ENCODE results near the gene ACTG2. TPM values are rescaled to one million over a fixed set of nuclear protein-coding genes. Genes with fewer than 3 reads are reported as not detected.
A peak's percentile ranks its signal among the peaks of the same experiment; 100 is the strongest.

ACTG2 gene
- total RNA-seq (2014; rRNA removed; shearing (Covaris generic); ENCODE audit: low replicate concordance) = not detected in 2 replicates

GRCh38 chr2:73892631-73893329 is at the start of gene ACTG2:
TSS of gene ACTG2 (plus strand) at chr2:73893008. CDS start at chr2:73901312, 8,304 bp downstream.
- no peaks in the 10 kb centered on the region for H3K9me2 ChIP-seq (replicated peaks; ENCODE audit: insufficient read depth, low read length)
- DNase-seq = no peak

GRCh38 chr2:73844087-73844486 is 48.7 kb upstream of the ACTG2 start:
- Histone ChIP-seq H3K9ac (ENCODE audit: low read length) (no peak overlapping the region), H3K9me3 (ENCODE audit: low read length) (no peaks in the 10 kb centered on the region), H4K20me1 (ENCODE audit: insufficient read depth, low read depth, low read length) (no peaks in the 10 kb centered on the region), H3K4me3 (ENCODE audit: low read length) (no peak overlapping the region), H2AFZ (ENCODE audit: low read length) (no peak overlapping the region), H3K27ac (ENCODE audit: low read length) (no peak overlapping the region), H3K4me1 (ENCODE audit: low read length) (peaks cover 17% of the 10 kb centered on the region), H3K4me2 (ENCODE audit: low read depth, low read length, poor library complexity, severe bottlenecking) (no peak overlapping the region), H3K36me3 (ENCODE audit: insufficient read depth, low read length) (peaks cover 55% of the 10 kb centered on the region), H3K79me2 (ENCODE audit: low read length) (peaks cover 40% of the 10 kb centered on the region), H3K27me3 (ENCODE audit: low read length) (no peaks in the 10 kb centered on the region), H3K9me2 (replicated peaks; ENCODE audit: insufficient read depth, low read length) (no peaks in the 10 kb centered on the region)
- DNase-seq = no peak

More at GRCh38 chr2:73892631-73893329, at the start of gene ACTG2:
- H3K9me3 ChIP-seq (ENCODE audit: low read length) = no peaks in the 10 kb centered on the region
- H3K4me2 ChIP-seq (ENCODE audit: low read depth, low read length, poor library complexity, severe bottlenecking) = no peak within 1 kb of the TSS
- no peaks in the 10 kb centered on the region for H3K36me3 ChIP-seq (ENCODE audit: insufficient read depth, low read length)
- H3K79me2 ChIP-seq (ENCODE audit: low read length) = no peaks in the 10 kb centered on the region
- no peak within 1 kb of the TSS for H3K9ac ChIP-seq (ENCODE audit: low read length)
- no peak within 1 kb of the TSS for H3K27ac ChIP-seq (ENCODE audit: low read length)
- H3K4me1 ChIP-seq (ENCODE audit: low read length) = no peaks in the 10 kb centered on the region
- H2AFZ ChIP-seq (ENCODE audit: low read length) = no peak within 1 kb of the TSS
- H3K4me3 ChIP-seq (ENCODE audit: low read length) = no peak within 1 kb of the TSS
- no peaks in the 10 kb centered on the region for H3K27me3 ChIP-seq (ENCODE audit: low read length)
- no peaks in the 10 kb centered on the region for H4K20me1 ChIP-seq (ENCODE audit: insufficient read depth, low read depth, low read length)

GRCh38 chr2:73850009-73850408 is 42.8 kb upstream of the ACTG2 start:
- Histone ChIP-seq H3K36me3 (ENCODE audit: insufficient read depth, low read length) (peaks cover 64% of the 10 kb centered on the region), H3K9me2 (replicated peaks; ENCODE audit: insufficient read depth, low read length) (no peaks in the 10 kb centered on the region), H2AFZ (ENCODE audit: low read length) (no peak overlapping the region), H3K27me3 (ENCODE audit: low read length) (no peaks in the 10 kb centered on the region), H3K79me2 (ENCODE audit: low read length) (0 out of 2 replicates have a peak, but pooled peaks cover 4% of the 10 kb centered on the region), H3K4me2 (ENCODE audit: low read depth, low read length, poor library complexity, severe bottlenecking) (no peak overlapping the region), H3K4me1 (ENCODE audit: low read length) (peaks cover 17% of the 10 kb centered on the region), H3K9me3 (ENCODE audit: low read length) (no peaks in the 10 kb centered on the region), H3K9ac (ENCODE audit: low read length) (no peak overlapping the region), H4K20me1 (ENCODE audit: insufficient read depth, low read depth, low read length) (no peaks in the 10 kb centered on the region), H3K27ac (ENCODE audit: low read length) (no peak overlapping the region), H3K4me3 (ENCODE audit: low read length) (no peak overlapping the region)
- DNase-seq = no peak

GRCh38 chr2:73851274-73851673 is 41.5 kb upstream of the ACTG2 start:
- no peak overlapping the region for H3K27ac ChIP-seq (ENCODE audit: low read length)
- no peak overlapping the region for H3K4me3 ChIP-seq (ENCODE audit: low read length)
- H3K79me2 ChIP-seq (ENCODE audit: low read length) = 0 out of 2 replicates have a peak, but pooled peaks cover 4% of the 10 kb centered on the region
- no peak overlapping the region for H3K9ac ChIP-seq (ENCODE audit: low read length)
- H2AFZ ChIP-seq (ENCODE audit: low read length) = no peak overlapping the region
- DNase-seq = peak; percentile 68
- no peak overlapping the region for H3K4me2 ChIP-seq (ENCODE audit: low read depth, low read length, poor library complexity, severe bottlenecking)
- no peaks in the 10 kb centered on the region for H3K27me3 ChIP-seq (ENCODE audit: low read length)
- H3K9me3 ChIP-seq (ENCODE audit: low read length) = no peaks in the 10 kb centered on the region
- no peaks in the 10 kb centered on the region for H3K9me2 ChIP-seq (replicated peaks; ENCODE audit: insufficient read depth, low read length)
- peaks cover 17% of the 10 kb centered on the region for H3K4me1 ChIP-seq (ENCODE audit: low read length)
- peaks cover 68% of the 10 kb centered on the region for H3K36me3 ChIP-seq (ENCODE audit: insufficient read depth, low read length)
- H4K20me1 ChIP-seq (ENCODE audit: insufficient read depth, low read depth, low read length) = no peaks in the 10 kb centered on the region

- Histone ChIP-seq H3K27ac (ENCODE audit: low read length) (no peak overlapping the region), H3K27me3 (ENCODE audit: low read length) (no peaks in the 10 kb centered on the region), H3K4me1 (ENCODE audit: low read length) (peaks cover 15% of the 10 kb centered on the region), H3K4me2 (ENCODE audit: low read depth, low read length, poor library complexity, severe bottlenecking) (no peak overlapping the region), H2AFZ (ENCODE audit: low read length) (no peak overlapping the region), H4K20me1 (ENCODE audit: insufficient read depth, low read depth, low read length) (no peaks in the 10 kb centered on the region), H3K4me3 (ENCODE audit: low read length) (no peak overlapping the region), H3K9me2 (replicated peaks; ENCODE audit: insufficient read depth, low read length) (no peaks in the 10 kb centered on the region), H3K9me3 (ENCODE audit: low read length) (no peaks in the 10 kb centered on the region), H3K36me3 (ENCODE audit: insufficient read depth, low read length) (peaks cover 74% of the 10 kb centered on the region), H3K9ac (ENCODE audit: low read length) (no peak overlapping the region), H3K79me2 (ENCODE audit: low read length) (0 out of 2 replicates have a peak, but pooled peaks cover 4% of the 10 kb centered on the region)
- DNase-seq = no peak
Measured at GRCh38 chr2:73852020-73852419, 40.8 kb upstream of the ACTG2 start.

GRCh38 chr2:73855526-73855925 is 37.3 kb upstream of the ACTG2 start:
- no peaks in the 10 kb centered on the region for H4K20me1 ChIP-seq (ENCODE audit: insufficient read depth, low read depth, low read length)
- H2AFZ ChIP-seq (ENCODE audit: low read length) = no peak overlapping the region
- no peaks in the 10 kb centered on the region for H3K9me2 ChIP-seq (replicated peaks; ENCODE audit: insufficient read depth, low read length)
- no peaks in the 10 kb centered on the region for H3K4me1 ChIP-seq (ENCODE audit: low read length)
- no peak overlapping the region for H3K27ac ChIP-seq (ENCODE audit: low read length)
- H3K36me3 ChIP-seq (ENCODE audit: insufficient read depth, low read length) = peaks cover 61% of the 10 kb centered on the region
- no peak overlapping the region for H3K4me3 ChIP-seq (ENCODE audit: low read length)
- H3K9me3 ChIP-seq (ENCODE audit: low read length) = no peaks in the 10 kb centered on the region
- no peaks in the 10 kb centered on the region for H3K27me3 ChIP-seq (ENCODE audit: low read length)
- no peaks in the 10 kb centered on the region for H3K79me2 ChIP-seq (ENCODE audit: low read length)
- DNase-seq = no peak
- no peak overlapping the region for H3K9ac ChIP-seq (ENCODE audit: low read length)
- no peak overlapping the region for H3K4me2 ChIP-seq (ENCODE audit: low read depth, low read length, poor library complexity, severe bottlenecking)

GRCh38 chr2:73856214-73856613 is 36.6 kb upstream of the ACTG2 start:
- Histone ChIP-seq H3K9ac (ENCODE audit: low read length) (no peak overlapping the region), H3K27ac (ENCODE audit: low read length) (no peak overlapping the region), H3K4me2 (ENCODE audit: low read depth, low read length, poor library complexity, severe bottlenecking) (no peak overlapping the region), H3K4me3 (ENCODE audit: low read length) (no peak overlapping the region), H3K79me2 (ENCODE audit: low read length) (no peaks in the 10 kb centered on the region), H3K9me2 (replicated peaks; ENCODE audit: insufficient read depth, low read length) (no peaks in the 10 kb centered on the region), H3K4me1 (ENCODE audit: low read length) (no peaks in the 10 kb centered on the region), H3K27me3 (ENCODE audit: low read length) (no peaks in the 10 kb centered on the region), H2AFZ (ENCODE audit: low read length) (no peak overlapping the region), H3K36me3 (ENCODE audit: insufficient read depth, low read length) (peaks cover 61% of the 10 kb centered on the region), H4K20me1 (ENCODE audit: insufficient read depth, low read depth, low read length) (no peaks in the 10 kb centered on the region), H3K9me3 (ENCODE audit: low read length) (no peaks in the 10 kb centered on the region)
- DNase-seq = no peak

- DNase-seq = no peak
- Histone ChIP-seq H3K79me2 (ENCODE audit: low read length) (no peaks in the 10 kb centered on the region), H3K27ac (ENCODE audit: low read length) (no peak overlapping the region), H3K4me1 (ENCODE audit: low read length) (no peaks in the 10 kb centered on the region), H2AFZ (ENCODE audit: low read length) (no peak overlapping the region), H3K4me3 (ENCODE audit: low read length) (no peak overlapping the region), H3K36me3 (ENCODE audit: insufficient read depth, low read length) (peaks cover 60% of the 10 kb centered on the region), H3K9ac (ENCODE audit: low read length) (no peak overlapping the region), H3K9me3 (ENCODE audit: low read length) (no peaks in the 10 kb centered on the region), H3K4me2 (ENCODE audit: low read depth, low read length, poor library complexity, severe bottlenecking) (no peak overlapping the region), H3K27me3 (ENCODE audit: low read length) (no peaks in the 10 kb centered on the region), H3K9me2 (replicated peaks; ENCODE audit: insufficient read depth, low read length) (no peaks in the 10 kb centered on the region), H4K20me1 (ENCODE audit: insufficient read depth, low read depth, low read length) (no peaks in the 10 kb centered on the region)
Measured at GRCh38 chr2:73859721-73860586, 32.9 kb upstream of the ACTG2 start.
